Stimulated activated CD8-positive, alpha-beta memory T cell treated with anti-CD3 and anti-CD28 coated beads, Interleukin-2, amount 100 ng/mL, for 1 hour (primary cell): ENCODE measurements around the gene LZTR1.
"Not testable (repeated sequence)": the region's sequence is repeated elsewhere in the genome, so short reads cannot be mapped to it uniquely, and the experiment has no call there.

Source experiments
- DNase-seq, 2 donors: peaks; one replicate each; pipeline ENCODE4 v3.0.0-alpha.2; 2020; ENCODE audit warnings: low read depth in 2 of 2

Gene LZTR1

DNA sequence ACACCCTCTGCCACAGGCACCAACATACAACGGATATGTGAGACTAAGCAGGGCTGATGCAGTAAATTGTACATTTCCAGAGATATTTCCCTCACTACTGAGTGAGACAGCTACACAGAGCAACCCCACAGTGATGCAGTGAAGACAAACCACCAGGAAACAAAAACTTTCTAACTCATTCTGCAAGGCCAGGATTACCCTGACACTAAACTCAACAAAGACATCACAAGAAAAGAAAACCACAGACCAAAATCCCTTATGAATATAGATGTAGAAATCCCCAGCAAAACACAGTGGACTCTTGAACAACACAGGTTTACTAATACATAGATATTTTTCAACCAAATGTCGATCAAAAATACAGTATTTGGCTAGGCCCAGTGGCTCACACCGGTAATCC is 51.8 kb downstream of the LZTR1 start:
- no peak for DNase-seq

DNA sequence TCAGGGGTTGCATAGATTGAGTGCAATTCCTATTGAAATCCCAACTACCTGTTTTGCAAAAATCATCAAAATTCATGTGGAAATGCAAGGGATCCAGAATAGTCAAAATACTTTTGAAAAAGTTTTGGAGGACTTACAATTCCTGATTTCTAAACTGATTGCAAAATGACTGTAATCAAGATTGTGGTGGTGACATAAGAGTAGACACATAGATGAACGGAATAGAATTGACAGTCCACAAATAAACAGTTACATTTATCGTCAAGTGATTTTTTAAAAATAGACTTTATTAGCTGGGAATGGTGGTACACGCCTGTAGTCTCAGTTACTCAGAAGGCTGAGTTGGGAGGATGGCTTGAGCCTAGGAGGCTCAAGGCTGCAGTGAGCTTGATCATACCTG is 52.9 kb downstream of the LZTR1 start:
- no peak for DNase-seq

DNA sequence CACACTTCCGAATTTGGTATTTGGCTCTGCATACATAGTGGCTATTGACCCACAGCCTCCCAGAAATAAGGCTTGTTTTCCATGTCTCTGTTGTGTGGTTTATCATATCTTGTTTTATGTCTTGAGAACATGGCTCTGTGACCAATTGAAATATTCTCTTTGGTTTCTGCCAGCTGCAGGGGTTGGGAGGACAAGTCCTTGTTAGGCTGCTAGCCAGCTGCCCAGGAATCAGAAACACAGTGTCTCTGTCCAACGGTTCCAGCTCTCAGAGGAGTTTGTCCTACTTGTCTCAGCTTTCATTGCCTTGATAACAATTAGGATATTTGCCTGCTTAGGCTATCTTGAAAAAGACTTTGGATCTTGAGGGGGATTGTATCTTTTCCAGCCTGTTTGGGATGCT is 56.3 kb downstream of the LZTR1 start:
- no peak for DNase-seq

DNA sequence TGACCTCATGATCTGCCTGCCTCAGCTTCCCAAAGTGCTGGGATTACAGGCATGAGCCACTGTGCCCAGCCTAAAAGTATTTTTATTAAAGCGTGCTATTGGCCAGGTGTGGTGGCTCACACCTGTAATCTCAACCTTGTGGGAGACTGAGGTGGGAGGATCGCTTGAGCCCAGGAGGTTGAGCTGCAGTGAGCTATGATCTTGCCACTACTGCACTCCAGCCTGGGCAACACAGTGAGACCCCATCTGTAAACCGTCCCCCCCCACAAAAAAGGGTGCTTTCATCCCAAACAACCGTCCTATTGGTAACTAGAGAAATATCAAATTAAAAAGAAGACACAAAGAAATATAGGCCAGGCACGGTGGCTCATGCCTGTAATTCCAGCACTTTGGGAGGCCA is 57.1 kb downstream of the LZTR1 start:
- DNase-seq: not testable (repeated sequence)

DNA sequence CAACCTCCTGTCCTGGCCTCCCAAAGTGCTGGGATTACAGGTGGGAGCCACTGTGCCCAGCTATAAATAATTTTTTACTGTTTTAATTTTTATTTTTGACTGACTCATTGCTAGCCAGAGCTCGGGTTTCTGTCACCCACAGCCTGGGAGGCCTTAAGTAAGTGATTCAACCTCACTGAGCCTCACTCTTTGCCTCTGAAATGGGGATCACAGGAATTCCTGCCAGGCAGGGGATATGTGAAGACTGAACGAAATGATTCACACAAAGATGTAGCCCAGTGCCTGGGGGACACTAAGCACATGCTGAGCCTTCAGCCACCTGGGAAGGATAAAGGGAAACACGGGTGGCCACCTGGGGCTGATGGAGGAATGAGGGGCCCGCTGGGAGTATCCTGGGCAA is 59.8 kb downstream of the LZTR1 start:
- DNase-seq: no peak

DNA sequence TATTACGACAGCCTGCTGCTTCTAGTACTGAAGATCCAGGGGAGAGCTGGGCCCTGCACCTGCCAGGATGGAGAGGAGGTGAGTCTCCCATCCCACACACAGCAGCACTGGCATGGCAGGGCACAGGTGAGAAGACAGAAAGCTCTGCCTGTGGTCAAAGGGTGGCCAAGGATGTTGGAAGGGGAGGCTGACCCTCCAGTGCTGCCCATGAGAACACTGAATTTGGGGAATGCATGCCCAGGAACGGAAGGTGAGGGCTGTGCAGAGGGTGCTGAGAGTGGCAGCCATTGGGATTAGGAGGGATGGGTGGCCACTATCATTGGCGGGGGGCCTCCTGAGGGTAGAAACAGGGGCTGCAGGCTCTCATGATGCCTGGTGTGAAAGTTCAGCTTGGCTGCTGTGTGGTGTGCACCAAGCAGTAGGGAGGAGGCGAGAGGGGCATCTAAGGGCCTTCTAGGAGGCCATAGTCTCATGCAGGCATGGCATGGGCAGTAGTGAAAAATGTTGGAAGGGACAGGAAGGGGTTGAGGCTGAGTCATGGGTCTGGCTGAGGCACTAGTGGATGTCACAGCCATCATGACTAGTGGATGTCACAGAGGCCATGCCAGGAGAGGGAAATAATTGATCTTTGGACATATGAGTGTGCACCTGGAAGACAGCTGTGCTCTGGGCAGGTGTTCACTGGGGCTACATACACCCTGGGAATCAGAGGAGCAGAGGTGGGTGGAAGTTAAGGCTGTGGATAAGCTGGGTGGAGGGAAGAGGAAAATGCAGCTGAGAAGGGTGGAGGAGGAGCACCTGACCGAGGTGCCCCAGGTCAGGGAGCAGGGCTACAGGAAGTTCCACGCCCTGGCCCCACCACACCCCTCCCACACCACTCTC is 61.1 kb downstream of the LZTR1 start:
- no peak for DNase-seq

DNA sequence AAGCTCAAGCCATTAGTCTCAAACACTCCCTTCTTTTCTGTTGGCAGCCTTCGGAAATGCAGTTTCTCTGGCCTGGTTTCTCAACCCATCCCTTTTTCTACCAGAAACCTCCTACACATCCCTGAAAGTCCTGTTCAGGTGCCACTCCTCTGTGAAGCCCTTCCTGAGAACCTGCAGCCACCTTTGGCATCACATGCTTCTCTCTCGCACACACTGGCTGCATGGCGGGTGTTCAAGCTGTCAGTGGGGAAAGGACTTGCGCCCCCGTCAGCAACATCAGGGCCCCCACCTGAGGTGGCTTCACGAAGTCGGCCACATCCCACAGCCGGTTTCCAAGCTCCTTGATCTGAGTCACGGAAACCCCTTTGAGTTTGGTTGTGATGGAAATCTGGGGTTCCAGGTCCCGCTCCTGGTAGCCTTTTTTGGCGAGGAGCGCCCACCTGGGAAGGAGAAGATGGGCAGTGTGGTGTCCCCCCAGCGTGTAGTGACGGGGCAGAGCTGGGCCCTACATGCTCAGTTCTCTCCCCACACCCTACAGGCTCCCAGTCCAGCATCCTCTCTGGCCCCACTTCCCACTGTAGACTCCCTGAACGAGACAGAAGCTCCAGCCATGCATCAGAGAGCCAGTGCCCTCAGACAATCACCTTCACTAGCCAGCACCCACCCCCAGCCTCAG is 61.9 kb downstream of the LZTR1 start:
- no peak for DNase-seq

DNA sequence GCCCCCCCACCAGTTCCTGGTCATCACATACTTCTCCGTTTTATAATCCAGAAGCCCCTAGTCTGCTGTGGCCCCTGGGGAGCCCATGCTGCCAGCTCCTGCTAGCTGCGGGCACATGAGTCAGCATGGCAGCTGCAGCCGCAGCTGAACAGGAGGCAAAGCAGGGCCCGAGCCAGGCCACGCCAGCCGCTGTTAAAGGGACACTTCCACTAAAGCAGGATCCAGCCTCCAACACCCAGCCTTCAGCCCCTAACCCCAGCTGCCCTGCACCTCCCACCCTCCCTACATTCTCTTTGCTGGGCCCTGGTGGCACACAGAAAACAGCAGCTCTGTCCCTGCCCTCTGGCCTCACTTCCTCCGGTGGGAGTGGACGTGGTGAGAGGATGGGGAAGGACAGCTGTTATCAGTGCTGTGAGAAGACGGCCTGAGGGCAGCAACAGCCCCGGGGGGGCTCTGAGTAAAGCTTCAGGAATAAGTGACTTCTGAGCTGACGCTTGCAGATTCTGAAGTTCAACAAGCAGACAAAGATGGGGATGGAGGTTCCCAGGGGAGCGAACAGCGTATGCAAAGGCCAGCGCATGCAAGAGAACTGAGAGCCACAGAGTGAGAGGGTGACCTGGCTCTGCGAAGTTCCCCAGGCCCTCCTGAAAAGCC is 63.0 kb downstream of the LZTR1 start:
- DNase-seq: no peak

DNA sequence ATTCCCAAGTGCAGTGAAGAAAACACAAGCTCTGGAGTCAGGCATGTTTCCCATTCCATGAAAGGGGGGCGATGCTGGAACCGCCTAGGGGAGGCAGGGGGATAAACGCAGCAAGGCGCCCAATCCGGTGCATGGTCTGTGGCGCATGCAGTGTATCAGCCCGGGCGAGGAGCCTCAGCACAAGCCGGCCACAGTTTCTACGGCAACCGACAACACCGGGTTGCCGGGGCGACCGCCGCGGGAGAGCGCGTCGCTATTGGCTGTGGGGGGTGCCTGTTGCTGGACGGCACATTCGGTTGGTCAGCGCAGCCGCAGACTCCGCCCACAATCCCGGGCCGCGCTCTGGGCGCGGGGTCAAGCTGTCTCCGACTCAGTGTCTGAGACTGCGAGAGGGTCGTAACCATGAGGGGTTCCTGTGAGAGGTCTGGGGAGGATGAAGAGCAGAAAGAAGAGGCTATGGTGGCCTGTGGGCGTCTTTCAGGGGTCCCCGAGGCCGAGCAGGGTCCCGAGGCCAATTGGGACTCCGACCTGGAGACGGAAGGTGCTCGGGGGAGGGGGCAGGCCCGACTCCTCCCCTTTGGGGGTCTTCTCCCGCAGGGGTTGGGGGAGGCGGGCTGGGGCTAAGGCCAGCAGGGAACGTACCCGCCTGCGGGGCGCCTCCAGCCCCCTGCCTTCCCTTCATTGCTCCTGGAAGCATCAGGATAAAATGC is 63.6 kb downstream of the LZTR1 start, which contains the start of gene LRRC74B:
LRRC74B (plus strand) TSS at position 362 of the 710 bp plus-strand sequence; CDS start at position 403, 41 bp downstream.
- peak; percentile 41 to 51 for DNase-seq

DNA sequence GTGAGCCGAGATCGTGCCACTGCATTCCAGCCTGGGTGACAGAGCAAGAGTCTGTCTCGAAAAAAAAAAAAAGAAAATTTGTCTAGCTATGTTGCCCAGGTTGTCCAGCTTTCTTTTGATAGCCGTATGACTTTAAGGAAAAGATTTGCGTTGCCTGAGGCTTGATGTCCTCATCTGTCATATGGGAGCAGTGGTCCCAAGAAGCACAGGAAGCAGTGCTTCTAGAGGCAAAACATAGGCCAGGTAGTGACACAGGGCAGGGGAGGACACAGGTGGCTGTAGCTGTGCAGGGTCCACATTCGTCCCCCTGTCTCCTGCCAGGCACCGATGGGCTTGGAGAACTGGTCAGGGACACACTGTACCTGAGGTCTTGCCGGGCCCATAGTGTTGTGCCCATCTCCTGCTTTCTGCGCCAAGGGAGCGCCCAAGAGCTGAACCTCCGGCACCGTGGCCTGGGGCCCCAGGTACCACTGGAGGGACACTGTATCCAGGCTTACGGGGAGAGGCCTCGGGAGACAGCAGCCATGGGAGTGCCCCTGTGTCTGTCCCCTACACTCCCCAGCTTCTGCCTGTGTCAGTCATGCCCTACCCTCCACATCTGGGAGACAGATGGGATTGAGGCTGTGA is 65.1 kb downstream of the LZTR1 start:
- DNase-seq: no peak

DNA sequence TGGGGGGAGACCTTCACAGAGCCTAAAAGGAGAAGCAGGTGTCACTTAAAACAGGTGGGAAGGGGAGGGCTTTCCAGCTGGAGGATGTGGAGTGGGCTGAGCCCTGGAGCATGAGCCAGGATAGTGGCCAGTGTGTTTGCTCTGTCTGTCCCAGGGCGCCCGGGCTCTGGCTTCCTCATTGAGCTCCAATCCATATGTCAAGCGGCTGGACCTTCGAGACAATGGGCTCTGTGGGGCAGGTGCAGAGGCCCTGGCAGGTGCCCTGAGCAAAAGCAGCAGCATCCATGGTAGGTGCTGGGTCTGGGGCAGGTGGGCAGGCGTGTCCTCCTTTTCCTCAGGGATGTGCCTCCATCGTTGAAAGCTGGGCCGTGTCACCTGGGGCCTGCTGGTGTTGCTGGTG is 65.6 kb downstream of the LZTR1 start:
- no peak for DNase-seq

DNA sequence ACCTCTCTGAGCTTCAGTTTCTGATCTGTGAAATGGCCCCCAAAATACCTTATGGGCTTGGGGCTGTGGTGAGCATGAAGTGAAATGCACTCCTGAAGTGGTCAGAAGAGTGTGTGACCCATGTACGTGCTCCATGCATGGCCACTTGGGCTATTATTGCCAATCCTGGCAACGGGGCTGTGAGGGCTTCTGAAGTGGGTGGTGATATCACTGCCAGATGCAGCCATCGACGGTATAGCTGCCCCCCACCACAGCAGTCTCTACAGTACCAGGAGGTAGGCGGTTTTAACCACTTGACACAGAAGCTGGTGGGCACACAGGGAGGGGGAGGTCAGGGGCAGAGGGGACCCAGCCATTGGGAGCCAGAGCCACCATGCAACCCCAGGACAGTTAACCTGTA is 66.4 kb downstream of the LZTR1 start:
- DNase-seq: not testable (repeated sequence)
